Caco-2 (cell line): ENCODE data around the gene PTPRO. TPM values are rescaled to one million over a fixed set of nuclear protein-coding genes. Genes with fewer than 3 reads are reported as not detected.

Experiments used
- BruUV-seq: library from RNA; stranded (reverse); fragments of 400-500 nt; replicated peaks from 2 replicates; lab custom pipeline; 2021; lab: Mats Ljungman, UMichigan
- CTCF ChIA-PET: fragments of 300-600 bp; sonication (Branson Sonifier 250); formaldehyde crosslinking; loops from one replicate; lab custom pipeline; 2022; ENCODE audit warnings: antibody characterized with exemption; lab: Charles Lee
- POLR2A ChIA-PET: fragments of 300-600 bp; sonication (Branson Sonifier 250); formaldehyde crosslinking; loops from one replicate; lab custom pipeline; 2022; ENCODE audit warnings: antibody characterized with exemption; lab: Charles Lee
- DNase-seq, 2 experiments: peaks; one replicate each; pipeline versions ENCODE4 v3.0.0 to v3.0.0-alpha.2; 2020 to 2022
- H3K27me3 ChIP-seq: replicated peaks from 2 replicates; pipeline ENCODE4 v1.6.0; 2011; ENCODE audit warnings: low read length; ENCODE audit not compliant: control insufficient read depth, insufficient read depth
- H3K36me3 ChIP-seq: 2 replicates; pipeline ENCODE4 v1.5.1; 2011; ENCODE audit warnings: low read length; ENCODE audit not compliant: control insufficient read depth, insufficient read depth
- H3K4me1 ChIP-seq: fragments of 250-450 bp; sonication (Bioruptor Pico); 2 replicates; pipeline ENCODE4 v1.5.1; 2020; ENCODE audit warnings: mild to moderate bottlenecking
- H3K4me3 ChIP-seq: 2 replicates; pipeline ENCODE4 v1.5.1; 2011; ENCODE audit warnings: low read depth, mild to moderate bottlenecking, control low read depth, low read length
- H3K9me3 ChIP-seq: fragments of 250-450 bp; sonication (Bioruptor Pico); 2 replicates; pipeline ENCODE4 v1.5.1; 2020; ENCODE audit warnings: mild to moderate bottlenecking, moderate library complexity
- H3K27ac Mint-ChIP-seq: one replicate; pipeline ENCODE4 v1.8.0; 2022; ENCODE audit warnings: mixed read lengths; ENCODE audit not compliant: unreplicated experiment
- H3K27me3 Mint-ChIP-seq: one replicate; pipeline ENCODE4 v1.8.0; 2022; ENCODE audit warnings: mixed read lengths; ENCODE audit not compliant: insufficient read depth, unreplicated experiment
- H3K36me3 Mint-ChIP-seq: one replicate; pipeline ENCODE4 v1.8.0; 2022; ENCODE audit warnings: mild to moderate bottlenecking, mixed read lengths; ENCODE audit not compliant: insufficient read depth, unreplicated experiment
- H3K4me1 Mint-ChIP-seq: one replicate; pipeline ENCODE4 v1.8.0; 2022; ENCODE audit warnings: low read depth, mixed read lengths; ENCODE audit not compliant: unreplicated experiment
- H3K4me3 Mint-ChIP-seq: one replicate; pipeline ENCODE4 v1.8.0; 2022; ENCODE audit warnings: mild to moderate bottlenecking, moderate library complexity, mixed read lengths; ENCODE audit not compliant: unreplicated experiment
- H3K9me3 Mint-ChIP-seq: one replicate; pipeline ENCODE4 v1.8.0; 2022; ENCODE audit warnings: mixed read lengths; ENCODE audit not compliant: unreplicated experiment
- CTCF ChIP-seq, 2 experiments: fragments of 200-600 bp in 1 of 2; IDR thresholded peaks; 1 replicate in 1 of 2; 2 replicates in 1 of 2; pipeline versions ENCODE4 v1.5.1 to v1.8.0; 2011 to 2022; ENCODE audit warnings: antibody characterized with exemption in 1 of 2, control low read depth in 1 of 2, inconsistent platforms in 1 of 2, low read depth in 1 of 2, low read length in 1 of 2, mild to moderate bottlenecking in 1 of 2, moderate library complexity in 1 of 2; ENCODE audit not compliant: insufficient read depth in 1 of 2, severe bottlenecking in 1 of 2, unreplicated experiment in 1 of 2
- intact Hi-C: fragments of 100-400 bp; cut with micrococcal nuclease; formaldehyde crosslinking; loops from one replicate; pipeline ENCODE4 v1.10.0; 2022; ENCODE audit not compliant: unreplicated experiment
- total RNA-seq: library from RNA; stranded (reverse); gene quantifications from 2 replicates; pipeline ENCODE4 v1.2.3, GENCODE V29; 2022

Gene PTPRO
- total RNA-seq, 1 experiment from 2014 or later: not detected

- Histone ChIP-seq H3K9me3 (no peaks in the 10 kb centered on the region), H3K27me3 (no peaks in the 10 kb centered on the region), H3K4me1 (no peaks in the 10 kb centered on the region), H3K36me3 (no peaks in the 10 kb centered on the region), H3K4me3 (no peak overlapping the region)
- Mint-ChIP-seq H3K4me1 (peaks cover 6% of the 10 kb centered on the region), H3K4me3 (no peak overlapping the region), H3K27ac (no peak overlapping the region), H3K36me3 (no peaks in the 10 kb centered on the region), H3K27me3 (no peaks in the 10 kb centered on the region), H3K9me3 (no peaks in the 10 kb centered on the region)
- intact Hi-C loops: no loop called here
- no peak for DNase-seq
- CTCF ChIA-PET: no interaction called here
- no TSS peak for BruUV-seq
- POLR2A ChIA-PET: no interaction called here
- no peak for TF ChIP-seq CTCF (IDR thresholded peaks at IDR 0.05; ENCODE audit: insufficient read depth in 1 of 2, low read depth in 1 of 2, low read length in 1 of 2, severe bottlenecking in 1 of 2, unreplicated experiment in 1 of 2)
Measured at GRCh38 chr12:15600223-15600935, 278.1 kb downstream of the PTPRO start.

GRCh38 chr12:15601210-15601800 is 279.0 kb downstream of the PTPRO start:
- Histone ChIP-seq H3K27me3 (no peaks in the 10 kb centered on the region), H3K9me3 (no peaks in the 10 kb centered on the region), H3K4me1 (no peaks in the 10 kb centered on the region), H3K4me3 (no peak overlapping the region), H3K36me3 (no peaks in the 10 kb centered on the region)
- ChIA-PET POLR2A (no interaction called here), CTCF (no interaction called here)
- Mint-ChIP-seq H3K4me1 (peaks cover 6% of the 10 kb centered on the region), H3K9me3 (no peaks in the 10 kb centered on the region), H3K36me3 (no peaks in the 10 kb centered on the region), H3K27me3 (no peaks in the 10 kb centered on the region), H3K27ac (no peak overlapping the region), H3K4me3 (no peak overlapping the region)
- no peak for DNase-seq
- intact Hi-C loops: no loop called here
- TF ChIP-seq CTCF (IDR thresholded peaks at IDR 0.05; ENCODE audit: insufficient read depth in 1 of 2, low read depth in 1 of 2, low read length in 1 of 2, severe bottlenecking in 1 of 2, unreplicated experiment in 1 of 2): no peak
- no TSS peak for BruUV-seq

- no peaks in the 10 kb centered on the region for H3K36me3 ChIP-seq
- Mint-ChIP-seq H3K9me3 (no peaks in the 10 kb centered on the region), H3K27me3 (no peaks in the 10 kb centered on the region), H3K36me3 (no peaks in the 10 kb centered on the region), H3K4me1 (peaks cover 6% of the 10 kb centered on the region), H3K4me3 (no peak overlapping the region), H3K27ac (no peak overlapping the region)
- CTCF ChIA-PET: no interaction called here
- TF ChIP-seq CTCF (IDR thresholded peaks at IDR 0.05; ENCODE audit: insufficient read depth in 1 of 2, low read depth in 1 of 2, low read length in 1 of 2, severe bottlenecking in 1 of 2, unreplicated experiment in 1 of 2): no peak
- H3K9me3 ChIP-seq: no peaks in the 10 kb centered on the region
- POLR2A ChIA-PET: no interaction called here
- BruUV-seq: no TSS peak
- intact Hi-C loops: no loop called here
- no peak overlapping the region for H3K4me3 ChIP-seq
- no peaks in the 10 kb centered on the region for H3K4me1 ChIP-seq
- DNase-seq: no peak
- H3K27me3 ChIP-seq: no peaks in the 10 kb centered on the region
Measured at GRCh38 chr12:15602051-15602672, 279.9 kb downstream of the PTPRO start.
